Testis (tissue), 2 donors: Measurements from ENCODE around the gene NBEA.

Experiments used
- CTCF ChIP-seq, 3 experiments: fragments of 450-650 bp in 2 of 3; fragments of 200-600 bp in 1 of 3; sonication (generic) in 1 of 3; IDR thresholded peaks; one replicate each; pipeline ENCODE4 v1.5.1; 2016 to 2019; ENCODE audit warnings: antibody characterized with exemption in 3 of 3, mild to moderate bottlenecking in 2 of 3, moderate library complexity in 1 of 3
- POLR2A ChIP-seq: fragments of 450-650 bp; IDR thresholded peaks from one replicate; pipeline ENCODE4 v1.6.1; 2017; ENCODE audit warnings: antibody characterized with exemption, mild to moderate bottlenecking, moderate library complexity

GRCh38 chr13:35190241-35190640 lies 248.2 kb downstream of the NBEA start:
- TF ChIP-seq CTCF (IDR thresholded peaks at IDR 0.05) (no peak), POLR2A (no peak)
